NCI-H774 (cell line): ENCODE results near the gene SEBOX.
A peak's percentile ranks its signal among the peaks of the same experiment; 100 is the strongest.

Source experiments
- DNase-seq: peaks from one replicate; lab custom pipeline; 2025; lab: John Stamatoyannopoulos, UW

Gene SEBOX

DNA sequence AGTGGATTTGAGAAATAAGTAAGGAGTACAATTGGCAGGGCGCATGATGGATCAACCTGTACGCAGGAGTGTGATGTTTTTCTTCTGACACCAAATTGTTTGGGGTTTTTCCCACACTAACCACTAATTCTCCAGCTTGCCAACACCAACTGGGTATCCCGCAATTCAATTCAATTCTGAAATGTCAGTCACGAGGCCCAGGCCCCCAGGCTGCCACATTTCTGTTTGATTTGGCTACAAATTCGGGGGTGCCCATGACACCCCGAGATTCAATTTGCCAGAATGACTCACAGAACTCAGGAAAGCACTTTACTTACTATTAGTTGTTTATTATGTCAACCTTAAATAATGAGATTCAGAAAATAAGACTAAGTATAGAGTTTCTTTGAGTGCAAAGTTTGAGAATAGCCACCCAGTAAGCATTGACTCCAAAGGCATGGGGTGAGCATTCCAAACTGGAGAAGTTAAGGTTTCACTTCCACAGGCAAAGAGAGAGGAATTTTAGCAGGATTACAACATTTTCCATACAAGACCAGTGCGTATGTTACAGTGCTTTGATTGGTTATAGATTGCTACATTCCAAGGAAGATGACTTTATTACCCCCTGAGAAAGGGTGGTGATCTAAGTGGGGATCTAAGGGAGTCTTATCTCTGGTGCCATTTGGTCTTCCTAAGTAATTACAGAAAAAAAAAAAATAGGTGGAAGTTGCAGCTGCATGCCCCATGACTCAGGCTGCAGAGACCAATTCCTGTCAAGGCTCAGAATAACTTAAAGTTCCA is 29.5 kb upstream of the SEBOX start:
- DNase-seq: no peak

DNA sequence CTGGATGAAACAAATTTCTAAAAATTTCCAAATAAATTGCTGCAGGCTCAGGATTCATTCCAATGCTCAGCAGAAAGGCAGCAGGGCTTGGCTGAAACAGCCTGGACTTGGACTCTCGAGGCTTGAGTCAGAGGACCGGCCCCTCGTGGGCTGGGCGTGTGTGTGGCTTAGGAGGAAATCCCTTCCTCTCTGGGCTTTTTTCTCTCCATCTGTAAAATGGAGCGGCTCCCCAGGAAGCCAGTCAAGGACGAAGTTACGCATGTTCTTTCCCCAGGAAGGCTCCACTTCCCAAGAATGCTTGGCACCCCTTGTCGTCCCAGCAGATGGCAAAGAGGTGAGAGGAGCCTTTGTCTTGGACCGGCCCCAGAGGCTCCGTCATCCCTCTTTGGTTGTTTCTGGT is 27.5 kb upstream of the SEBOX start:
- no peak for DNase-seq

DNA sequence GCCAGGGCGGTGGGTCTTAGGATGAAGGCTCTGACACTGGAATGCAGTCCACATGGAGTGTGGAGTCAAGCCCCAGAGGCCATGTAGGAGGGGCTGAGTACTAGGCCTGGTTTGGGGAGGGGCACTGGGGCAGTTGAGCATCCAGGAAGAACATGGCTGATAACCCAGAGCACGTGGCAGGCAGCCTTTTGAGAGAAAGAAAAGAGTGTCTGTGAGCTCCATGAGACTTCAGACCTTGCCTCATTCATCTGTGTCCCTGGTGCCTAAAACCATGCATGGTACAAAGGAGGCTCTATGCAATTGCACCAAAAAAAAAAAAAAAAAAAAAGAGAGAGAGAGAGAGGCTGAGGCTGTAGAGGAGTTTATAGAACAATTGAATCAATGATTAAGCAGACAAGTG is 26.4 kb upstream of the SEBOX start:
- no peak for DNase-seq

DNA sequence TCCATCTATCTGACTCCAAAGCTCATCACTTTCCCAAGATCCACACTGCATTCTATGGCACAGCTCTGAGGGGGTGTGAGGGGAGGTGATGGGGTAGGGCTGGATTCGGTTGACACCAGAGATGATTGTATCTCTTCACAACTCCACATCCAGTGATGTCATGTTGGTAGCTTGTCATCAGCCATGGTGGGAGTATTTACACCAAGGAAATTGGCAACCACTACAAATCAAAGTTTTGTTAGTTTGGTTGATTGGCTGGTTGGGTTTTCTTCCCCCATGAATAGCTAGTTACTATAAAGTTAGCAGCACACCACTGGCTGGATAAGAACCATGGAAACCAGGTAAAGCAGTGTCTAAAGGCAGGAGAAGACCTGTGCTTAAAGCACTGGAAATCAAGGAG is 26.0 kb upstream of the SEBOX start:
- no peak for DNase-seq

DNA sequence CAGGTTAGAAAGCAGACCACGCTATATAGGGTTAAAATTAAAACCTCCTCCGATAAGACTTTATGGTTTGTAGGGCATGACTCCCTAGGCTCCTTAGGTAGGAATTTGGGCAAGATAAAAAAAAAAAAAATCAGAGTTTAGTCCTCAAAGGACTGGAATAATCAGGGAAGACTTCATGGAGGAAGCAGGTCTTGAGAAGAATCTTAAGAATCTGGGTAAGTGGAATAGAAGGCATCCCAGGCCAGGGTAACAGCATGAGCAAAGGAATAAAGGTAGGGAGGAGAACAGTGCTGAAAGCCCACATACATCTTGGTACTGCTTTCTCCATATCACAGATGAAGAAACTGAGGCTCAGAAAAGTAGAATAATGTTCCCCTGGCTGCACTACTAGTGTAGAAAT is 25.6 kb upstream of the SEBOX start:
- no peak for DNase-seq

DNA sequence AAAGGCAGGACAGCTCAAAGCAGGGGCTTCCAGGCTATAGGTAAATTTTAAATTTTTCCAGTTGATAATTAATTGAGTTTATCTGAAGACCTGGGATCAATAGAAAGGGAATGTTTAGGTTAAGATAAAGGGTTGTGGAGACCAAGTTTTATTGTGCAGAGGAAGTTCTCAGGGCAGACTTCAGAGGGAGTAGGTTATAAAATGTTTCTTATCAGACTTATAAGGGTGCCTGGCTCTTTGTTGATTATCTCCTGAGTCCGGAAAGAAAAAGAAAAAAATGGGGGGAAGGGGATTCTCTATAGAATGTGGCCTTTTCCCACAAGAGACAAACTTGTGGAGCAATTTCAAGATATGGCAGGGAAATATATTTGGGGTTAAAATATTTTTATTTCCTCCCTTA is 25.1 kb upstream of the SEBOX start:
- DNase-seq: no peak

DNA sequence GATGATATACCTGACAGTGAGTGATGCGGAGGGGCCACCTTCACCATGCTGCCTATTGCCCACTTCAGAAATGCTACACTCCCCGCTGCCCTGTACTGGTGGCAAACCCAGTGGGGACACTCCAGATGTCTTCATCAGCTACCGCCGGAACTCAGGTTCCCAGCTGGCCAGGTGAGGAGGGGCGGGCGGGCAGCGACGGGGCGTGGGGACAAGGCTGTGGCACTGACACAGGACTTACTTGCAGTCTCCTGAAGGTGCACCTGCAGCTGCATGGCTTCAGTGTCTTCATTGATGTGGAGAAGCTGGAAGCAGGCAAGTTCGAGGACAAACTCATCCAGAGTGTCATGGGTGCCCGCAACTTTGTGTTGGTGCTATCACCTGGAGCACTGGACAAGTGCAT is 23.1 kb upstream of the SEBOX start:
- DNase-seq: no peak

DNA sequence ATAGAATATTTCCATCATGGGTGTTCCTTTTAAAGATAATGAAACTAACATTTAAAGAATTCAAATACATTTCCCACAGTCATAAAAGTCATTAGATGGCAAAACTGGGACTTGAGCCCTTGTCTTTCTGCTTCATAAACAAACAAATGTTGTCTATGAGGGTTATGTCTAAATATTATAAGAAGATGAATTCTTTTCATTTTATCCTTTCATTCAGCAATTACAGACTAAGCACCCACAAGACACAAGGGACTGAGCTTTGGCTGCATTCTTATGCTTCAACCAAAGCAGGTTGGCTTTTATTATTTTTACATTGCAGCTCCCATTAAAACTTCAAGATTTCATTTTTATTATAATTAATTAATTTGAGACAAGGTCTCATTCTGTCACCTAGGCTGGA is 21.4 kb upstream of the SEBOX start:
- no peak for DNase-seq

DNA sequence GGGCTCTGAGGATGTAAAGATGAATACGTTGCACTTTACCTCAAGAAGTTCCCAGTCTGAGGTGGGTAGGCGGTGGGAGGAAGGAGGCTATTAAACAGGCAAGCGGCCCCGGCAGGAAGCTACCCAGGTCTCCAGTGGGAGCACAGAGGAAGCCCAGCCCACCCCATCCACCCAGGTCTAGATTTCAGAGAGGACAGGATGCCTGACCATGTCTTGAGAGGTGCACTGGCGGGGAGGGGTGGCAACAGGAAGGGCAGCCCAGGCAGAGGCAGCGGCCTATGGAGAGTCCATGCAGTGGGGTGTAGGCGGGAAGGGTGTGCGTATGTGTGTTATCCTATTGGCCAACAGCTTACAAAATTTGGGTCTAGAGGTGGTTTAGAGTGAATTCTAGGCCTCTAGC is 20.4 kb upstream of the SEBOX start:
- DNase-seq: no peak

DNA sequence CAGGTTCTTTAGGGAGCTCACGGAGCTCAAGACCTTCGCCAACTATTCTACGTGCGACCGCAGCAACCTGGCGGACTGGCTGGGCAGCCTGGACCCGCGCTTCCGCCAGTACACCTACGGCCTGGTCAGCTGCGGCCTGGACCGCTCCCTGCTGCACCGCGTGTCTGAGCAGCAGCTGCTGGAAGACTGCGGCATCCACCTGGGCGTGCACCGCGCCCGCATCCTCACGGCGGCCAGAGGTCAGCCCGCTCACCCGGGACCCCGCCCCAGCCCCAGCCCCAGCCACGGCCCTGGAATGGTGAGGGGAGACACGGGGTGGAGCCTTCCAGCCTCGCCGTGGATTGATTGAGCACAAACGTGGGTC is 20.0 kb upstream of the SEBOX start:
- DNase-seq: no peak

DNA sequence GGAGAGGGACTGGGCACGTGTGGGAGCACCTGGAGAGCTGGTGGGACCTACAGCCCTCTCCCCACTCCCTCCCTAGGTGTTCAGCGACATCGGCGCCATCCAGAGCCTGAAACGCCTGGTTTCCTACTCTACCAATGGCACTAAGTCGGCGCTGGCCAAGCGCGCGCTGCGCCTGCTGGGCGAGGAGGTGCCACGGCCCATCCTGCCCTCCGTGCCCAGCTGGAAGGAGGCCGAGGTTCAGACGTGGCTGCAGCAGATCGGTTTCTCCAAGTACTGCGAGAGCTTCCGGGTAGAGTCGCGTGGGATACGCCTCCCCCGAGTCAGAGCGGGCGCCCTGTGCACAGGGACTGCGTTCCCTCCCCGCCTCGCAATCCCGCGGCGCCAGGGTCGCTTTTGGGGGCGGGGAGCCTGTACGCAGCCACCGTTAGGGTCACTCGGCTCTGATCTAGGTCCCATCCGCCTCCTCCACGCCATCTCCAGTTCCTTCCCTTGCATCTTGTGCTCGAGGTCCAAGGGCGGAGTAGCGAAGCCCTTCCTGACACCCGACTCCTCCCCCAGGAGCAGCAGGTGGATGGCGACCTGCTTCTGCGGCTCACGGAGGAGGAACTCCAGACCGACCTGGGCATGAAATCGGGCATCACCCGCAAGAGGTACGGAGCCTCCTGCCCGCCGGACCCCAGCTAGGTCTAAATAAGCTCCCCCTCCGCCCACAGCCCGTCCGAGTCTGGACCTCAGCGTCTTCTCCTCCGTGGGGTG is 19.5 kb upstream of the SEBOX start:
- peak; percentile 79 for DNase-seq

DNA sequence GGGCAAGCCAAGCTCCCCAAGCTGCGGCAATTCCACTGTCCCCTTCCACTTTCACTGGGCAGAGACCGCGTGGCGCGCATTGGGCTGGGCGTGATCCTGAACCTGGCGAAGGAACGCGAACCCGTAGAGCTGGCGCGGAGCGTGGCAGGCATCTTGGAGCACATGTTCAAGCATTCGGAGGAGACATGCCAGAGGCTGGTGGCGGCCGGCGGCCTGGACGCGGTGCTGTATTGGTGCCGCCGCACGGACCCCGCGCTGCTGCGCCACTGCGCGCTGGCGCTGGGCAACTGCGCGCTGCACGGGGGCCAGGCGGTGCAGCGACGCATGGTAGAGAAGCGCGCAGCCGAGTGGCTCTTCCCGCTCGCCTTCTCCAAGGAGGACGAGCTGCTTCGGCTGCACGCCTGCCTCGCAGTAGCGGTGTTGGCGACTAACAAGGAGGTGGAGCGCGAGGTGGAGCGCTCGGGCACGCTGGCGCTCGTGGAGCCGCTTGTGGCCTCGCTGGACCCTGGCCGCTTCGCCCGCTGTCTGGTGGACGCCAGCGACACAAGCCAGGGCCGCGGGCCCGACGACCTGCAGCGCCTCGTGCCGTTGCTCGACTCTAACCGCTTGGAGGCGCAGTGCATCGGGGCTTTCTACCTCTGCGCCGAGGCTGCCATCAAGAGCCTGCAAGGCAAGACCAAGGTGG is 16.3 kb upstream of the SEBOX start:
- DNase-seq: no peak

DNA sequence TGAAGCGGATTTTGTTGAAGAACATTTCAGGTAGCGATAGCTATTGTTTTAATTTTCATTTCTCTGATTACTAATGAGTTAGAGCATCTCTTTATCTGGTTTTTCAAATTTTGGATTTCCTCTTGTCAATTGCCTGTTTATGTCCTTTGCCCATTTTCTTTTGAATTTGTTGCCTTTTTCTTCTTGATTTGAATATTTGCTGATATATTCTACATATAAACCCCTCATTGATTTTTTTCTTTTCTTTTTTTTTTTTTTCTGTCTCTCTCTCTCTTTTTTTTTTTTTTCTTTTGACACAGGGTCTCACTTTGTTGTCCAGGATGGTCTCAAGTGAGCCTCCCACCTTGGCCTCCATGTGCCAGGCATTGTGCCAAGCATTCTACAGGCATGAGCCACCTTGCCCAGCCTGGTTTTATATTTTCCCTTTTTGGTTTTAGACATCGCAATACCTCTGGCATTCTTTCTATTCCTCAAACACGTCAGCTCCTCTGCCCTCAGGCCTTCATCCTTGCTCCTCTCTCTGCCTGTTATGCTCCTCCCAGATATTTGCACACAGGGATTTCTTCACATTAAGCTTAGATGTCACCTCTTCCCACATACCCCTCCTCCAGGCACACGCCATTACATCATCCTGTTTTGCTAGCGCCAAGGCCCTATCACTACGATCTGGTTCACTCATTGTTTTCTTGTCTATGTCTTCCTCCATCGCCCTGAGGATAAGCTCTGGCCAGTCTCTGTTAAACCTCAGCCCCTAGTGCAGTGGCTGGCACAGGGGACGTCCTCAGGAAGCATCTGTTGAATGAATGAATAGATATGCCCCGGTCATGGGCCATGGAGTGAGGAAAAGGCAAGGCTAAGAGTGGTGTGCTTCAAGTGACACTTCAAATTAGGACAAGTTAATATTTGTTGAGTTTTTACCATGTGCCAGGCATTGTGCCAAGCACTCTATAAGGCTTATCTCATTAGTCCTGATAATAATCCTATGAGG is 15.1 kb upstream of the SEBOX start:
- no peak for DNase-seq

DNA sequence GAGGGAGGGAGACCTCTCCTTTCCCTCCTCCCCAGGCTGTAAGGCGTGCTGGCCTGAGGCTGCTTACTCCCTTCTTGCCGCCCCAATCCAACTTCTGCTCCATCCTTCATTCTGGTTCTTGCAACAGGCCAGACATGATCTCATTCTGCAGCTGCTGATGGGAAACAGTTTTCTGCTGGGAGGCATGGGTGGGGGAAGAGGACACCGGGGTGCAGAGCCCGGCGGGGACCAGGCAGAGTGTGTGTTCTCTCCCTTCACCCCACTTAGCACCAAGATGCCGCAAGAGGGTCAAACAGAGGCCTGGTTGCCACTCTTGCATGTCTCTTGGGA is 7.9 kb upstream of the SEBOX start:
- no peak for DNase-seq

DNA sequence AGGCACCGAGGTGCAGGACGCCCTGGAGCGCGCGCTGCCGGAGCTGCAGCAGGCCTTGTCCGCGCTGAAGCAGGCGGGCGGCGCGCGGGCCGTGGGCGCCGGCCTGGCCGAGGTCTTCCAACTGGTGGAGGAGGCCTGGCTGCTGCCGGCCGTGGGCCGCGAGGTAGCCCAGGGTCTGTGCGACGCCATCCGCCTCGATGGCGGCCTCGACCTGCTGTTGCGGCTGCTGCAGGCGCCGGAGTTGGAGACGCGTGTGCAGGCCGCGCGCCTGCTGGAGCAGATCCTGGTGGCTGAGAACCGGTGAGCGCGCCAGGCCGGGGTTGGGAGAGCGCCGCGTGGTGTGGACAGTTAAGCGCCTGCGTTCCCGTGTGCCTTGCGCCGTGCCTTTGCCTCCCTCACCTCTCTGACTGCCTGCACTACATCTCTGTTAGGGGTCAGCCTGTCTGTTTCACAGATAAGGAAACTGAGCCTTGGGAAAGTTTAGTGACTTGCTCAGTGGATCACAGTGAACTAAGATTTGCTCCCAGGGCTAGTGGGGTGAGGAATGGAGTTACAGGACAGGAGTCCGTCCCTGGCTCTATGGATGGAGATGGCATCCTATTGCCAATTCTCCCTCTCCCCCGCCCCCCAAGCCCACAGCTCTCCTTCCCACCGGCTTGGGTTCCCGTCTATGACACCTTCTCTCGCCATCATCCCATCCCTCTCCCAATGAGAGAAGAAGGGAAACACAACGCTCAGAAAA is 7.4 kb upstream of the SEBOX start:
- DNase-seq: peak; percentile 2

DNA sequence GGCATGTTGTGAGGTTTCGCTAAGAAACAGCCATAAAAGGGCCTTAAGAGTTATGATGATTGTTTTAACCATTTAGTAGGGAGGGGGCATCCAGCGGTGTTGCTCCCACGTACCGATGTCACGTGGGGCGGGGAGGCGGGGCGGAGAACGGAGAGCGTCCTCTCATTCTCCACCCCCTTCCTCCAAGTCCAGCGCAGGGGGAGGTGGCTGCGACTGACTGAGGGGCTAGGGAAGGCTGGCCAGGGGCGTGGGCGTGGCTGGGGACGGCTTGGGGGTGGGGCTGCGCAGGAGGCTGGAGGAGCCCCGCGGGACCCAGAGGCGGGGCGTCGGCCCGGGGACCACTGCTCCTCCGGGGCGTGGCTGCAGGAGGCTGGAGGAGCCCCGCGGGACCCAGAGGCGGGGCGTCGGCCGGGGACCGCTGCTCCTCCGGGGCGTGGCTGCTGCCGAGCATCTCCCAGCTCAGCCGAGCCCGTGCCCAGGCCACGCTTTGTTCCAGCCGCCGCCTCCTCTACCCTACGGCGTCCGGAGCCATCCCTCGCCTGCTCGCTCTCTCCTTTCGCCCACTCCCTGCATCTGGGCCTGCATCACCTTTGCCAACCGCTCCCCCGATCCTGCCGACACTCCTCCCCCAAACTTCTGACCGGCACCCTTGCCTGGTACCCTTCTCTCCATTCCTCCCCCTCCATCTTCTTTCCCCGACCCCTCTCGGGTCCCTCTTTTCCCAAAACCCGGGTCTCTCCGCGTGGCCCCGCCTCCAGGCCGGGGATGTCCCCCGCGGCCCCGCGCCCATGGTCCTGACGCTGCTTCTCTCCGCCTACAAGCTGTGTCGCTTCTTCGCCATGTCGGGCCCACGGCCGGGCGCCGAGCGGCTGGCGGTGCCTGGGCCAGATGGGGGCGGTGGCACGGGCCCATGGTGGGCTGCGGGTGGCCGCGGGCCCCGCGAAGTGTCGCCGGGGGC is 6.5 kb upstream of the SEBOX start, which contains the start of gene SARM1:
Gene SARM1 (plus strand): TSS at position 450 of the 958 bp plus-strand sequence. CDS start 339 bp downstream, at position 789.
- peak; percentile 88 for DNase-seq

DNA sequence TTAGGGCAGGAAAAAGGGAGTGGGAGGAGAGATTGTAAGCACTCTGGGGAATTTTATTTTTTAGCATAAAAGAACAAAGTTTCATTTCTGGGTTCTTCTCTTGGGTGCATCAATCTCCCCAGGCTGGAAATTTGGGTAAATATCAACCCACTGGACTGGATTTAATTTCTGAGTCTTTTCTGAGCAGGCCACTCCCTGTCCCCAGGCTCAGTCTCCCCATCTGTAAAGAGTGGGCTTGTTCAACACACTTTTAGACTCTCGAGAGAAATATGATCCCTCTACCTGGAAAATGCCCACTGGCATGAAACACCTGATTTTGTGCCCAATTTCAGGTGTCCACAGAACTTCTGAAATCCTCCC is 5.7 kb upstream of the SEBOX start:
- DNase-seq: no peak

DNA sequence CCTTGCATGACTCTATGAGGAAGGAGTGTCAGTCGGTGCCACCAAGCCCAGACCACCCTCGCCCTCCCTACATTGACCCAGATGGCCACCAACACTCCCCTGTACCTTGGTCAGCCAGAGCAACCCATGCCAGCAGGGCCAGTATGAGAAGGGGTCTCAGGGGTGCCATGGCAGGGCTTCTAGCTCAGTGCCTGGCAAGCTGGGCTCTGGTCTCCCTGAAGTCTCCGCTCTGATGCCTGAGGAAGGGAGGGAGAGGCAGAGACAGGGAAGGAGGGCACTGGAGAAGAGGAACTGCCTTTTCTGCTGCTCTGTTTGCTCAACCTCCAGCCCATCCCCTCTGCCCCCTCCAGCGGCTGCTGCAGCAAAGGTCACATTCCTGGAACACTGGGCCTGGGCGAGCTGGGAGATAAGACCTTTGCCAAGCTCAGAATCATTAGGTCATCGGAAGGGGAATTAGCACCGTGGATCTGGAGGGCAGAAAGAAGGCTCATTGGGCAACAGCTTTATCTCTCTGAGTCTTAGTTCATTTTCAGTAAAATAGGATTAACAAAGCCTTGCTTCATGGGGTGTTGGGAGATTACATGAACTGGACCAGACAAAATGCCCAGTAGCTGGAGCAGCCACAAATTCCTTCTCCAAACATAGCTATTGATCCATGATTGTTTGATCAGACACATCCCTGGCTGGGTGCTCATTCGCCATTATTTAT is 5.2 kb upstream of the SEBOX start, which contains the start of gene VTN:
Gene VTN (minus strand): TSS at position 273 of the 709 bp plus-strand sequence. CDS start 104 bp downstream, at position 169.
- DNase-seq: no peak

DNA sequence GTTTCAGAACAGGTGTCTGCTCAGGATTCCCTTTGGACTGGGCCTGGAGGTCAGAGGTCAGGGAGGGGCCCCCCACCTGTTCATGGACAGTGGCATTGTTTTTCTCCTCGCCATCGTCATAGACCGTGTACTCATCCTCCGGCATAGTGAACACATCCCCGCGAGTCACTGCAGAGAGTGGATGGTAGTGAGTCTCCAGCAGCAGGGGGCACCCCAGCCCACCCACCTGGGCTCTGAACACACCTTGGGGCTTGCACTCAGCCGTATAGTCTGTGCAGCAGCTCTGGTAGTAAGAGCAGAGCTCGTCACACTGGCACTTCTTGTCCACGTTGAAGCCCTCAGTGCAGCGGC is 4.7 kb upstream of the SEBOX start:
- no peak for DNase-seq
